ENCODE results near the gene PRPF31. TPM values are rescaled to one million over a fixed set of nuclear protein-coding genes. Genes with fewer than 3 reads are reported as not detected.

PRPF31 gene
- total and polyA plus RNA-seq, 4 donors, result 34.1 to 54.1 (median 51.7) TPM

DNA sequence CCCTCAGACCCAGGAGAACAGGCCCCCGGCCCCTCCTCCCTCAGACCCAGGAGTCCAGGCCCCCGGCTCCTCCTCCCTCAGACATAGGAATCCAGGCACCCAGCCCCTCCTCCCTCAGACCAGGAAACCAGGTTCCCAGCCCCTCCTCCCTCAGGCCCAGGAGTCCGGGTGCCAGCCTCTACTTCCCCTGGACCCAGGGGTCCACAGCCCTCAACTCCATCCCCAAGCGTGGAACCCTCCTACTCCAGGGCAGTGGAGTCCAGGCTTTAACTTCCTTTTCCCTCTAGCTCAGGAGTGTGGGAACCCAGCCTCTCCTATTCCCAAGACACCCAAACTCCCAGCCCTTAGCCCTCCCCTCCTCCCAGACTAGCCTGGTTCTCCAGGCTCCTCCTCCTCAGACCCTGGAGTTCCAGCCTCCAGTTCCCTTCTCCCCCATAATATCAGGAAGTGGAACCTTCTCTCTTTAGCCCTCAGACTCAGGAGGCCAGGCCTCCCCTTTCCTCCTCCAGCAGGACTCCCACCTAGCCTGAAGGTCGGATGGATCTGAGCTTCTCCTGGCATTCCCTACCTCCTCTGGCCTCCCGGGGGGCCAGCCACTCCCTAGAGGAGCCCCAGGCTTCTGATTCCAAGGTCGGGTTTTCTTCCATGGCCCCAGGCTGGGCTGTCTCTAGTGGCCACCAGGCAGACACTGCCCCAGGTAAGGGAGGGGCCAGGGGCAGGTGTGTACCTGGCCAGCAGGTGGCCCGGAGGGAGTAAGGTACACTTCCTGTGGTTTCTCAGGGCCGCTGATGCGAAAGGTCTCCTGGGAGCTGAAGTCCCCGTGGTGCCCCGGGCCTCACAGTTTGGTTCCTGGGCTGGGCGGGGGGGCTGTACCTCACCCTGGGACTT lies 57.2 kb downstream of the PRPF31 start, which contains the start of gene TMC4:
TSS of gene TMC4 (minus strand) at position 690 of the 888 bp plus-strand sequence. CDS start at position 647, 43 bp downstream.
- H3K9ac ChIP-seq (ENCODE audit: insufficient read depth in 1 of 2, low read length in 2 of 2), result peak within 1 kb of the TSS in 1 of 2 donors; percentile 9
- H3K4me1 ChIP-seq (ENCODE audit: control insufficient read depth in 5 of 5, insufficient read depth in 5 of 5, low read length in 5 of 5), result no peaks in the 10 kb centered on the region
- H3K4me3 ChIP-seq, result peak within 1 kb of the TSS; percentile 50
- 16 to 20% methylated on average over 13 of the region's 13 CpGs for WGBS, 2 donors
- no peaks in the 10 kb centered on the region for H3K27me3 ChIP-seq (ENCODE audit: control insufficient read depth in 3 of 3, insufficient read depth in 3 of 3, low read length in 2 of 3)
- TF ChIP-seq, protein P1, sequence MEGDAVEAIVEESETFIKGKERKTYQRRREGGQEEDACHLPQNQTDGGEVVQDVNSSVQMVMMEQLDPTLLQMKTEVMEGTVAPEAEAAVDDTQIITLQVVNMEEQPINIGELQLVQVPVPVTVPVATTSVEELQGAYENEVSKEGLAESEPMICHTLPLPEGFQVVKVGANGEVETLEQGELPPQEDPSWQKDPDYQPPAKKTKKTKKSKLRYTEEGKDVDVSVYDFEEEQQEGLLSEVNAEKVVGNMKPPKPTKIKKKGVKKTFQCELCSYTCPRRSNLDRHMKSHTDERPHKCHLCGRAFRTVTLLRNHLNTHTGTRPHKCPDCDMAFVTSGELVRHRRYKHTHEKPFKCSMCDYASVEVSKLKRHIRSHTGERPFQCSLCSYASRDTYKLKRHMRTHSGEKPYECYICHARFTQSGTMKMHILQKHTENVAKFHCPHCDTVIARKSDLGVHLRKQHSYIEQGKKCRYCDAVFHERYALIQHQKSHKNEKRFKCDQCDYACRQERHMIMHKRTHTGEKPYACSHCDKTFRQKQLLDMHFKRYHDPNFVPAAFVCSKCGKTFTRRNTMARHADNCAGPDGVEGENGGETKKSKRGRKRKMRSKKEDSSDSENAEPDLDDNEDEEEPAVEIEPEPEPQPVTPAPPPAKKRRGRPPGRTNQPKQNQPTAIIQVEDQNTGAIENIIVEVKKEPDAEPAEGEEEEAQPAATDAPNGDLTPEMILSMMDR (IDR thresholded peaks at IDR 0.05; ENCODE audit: control extremely low read depth, extremely low read depth), result no peak
- H3K27ac ChIP-seq (ENCODE audit: low read depth in 1 of 2, low read length in 1 of 2), result peak within 1 kb of the TSS; percentile 24 to 83
- ATAC-seq (ENCODE audit: insufficient read depth, low FRiP score) (peak; percentile 87), DNase-seq (peak; percentile 41 to 66 (median 64))
- no peaks in the 10 kb centered on the region for H3K9me3 ChIP-seq (ENCODE audit: control insufficient read depth in 4 of 4, insufficient read depth in 3 of 4, low read length in 3 of 4)
- peaks cover 0 to 4% (median 0%) of the 10 kb centered on the region in 4 donors for H3K36me3 ChIP-seq (ENCODE audit: control insufficient read depth in 4 of 4, insufficient read depth in 4 of 4, low read length in 4 of 4)

DNA sequence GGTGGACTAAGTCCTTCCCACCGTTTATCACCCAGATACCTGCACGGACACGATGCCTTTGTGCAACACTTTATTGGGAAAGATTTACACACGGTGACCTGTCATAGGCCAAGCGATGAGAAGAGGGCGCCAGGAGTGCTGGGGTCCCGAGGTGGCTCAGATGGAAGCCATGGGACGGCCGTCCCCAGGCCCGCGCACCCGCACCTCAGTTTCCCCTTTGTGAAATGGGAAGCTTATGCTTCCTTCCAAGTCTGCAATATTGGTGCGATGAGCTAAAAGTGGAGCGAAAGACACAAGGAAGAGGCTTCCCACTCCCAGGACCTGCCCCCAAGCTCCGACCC lies 57.8 kb downstream of the PRPF31 start:
- 37 to 43% methylated on average over 15 of the region's 15 CpGs for WGBS, 2 donors
- Histone ChIP-seq H3K27ac (ENCODE audit: low read depth in 1 of 2, low read length in 1 of 2) (no peak overlapping the region), H3K9me3 (ENCODE audit: control insufficient read depth in 4 of 4, insufficient read depth in 3 of 4, low read length in 3 of 4) (no peaks in the 10 kb centered on the region), H3K36me3 (ENCODE audit: control insufficient read depth in 4 of 4, insufficient read depth in 4 of 4, low read length in 4 of 4) (peaks cover 0 to 9% (median 0%) of the 10 kb centered on the region in 4 donors), H3K4me3 (no peak overlapping the region), H3K27me3 (ENCODE audit: control insufficient read depth in 3 of 3, insufficient read depth in 3 of 3, low read length in 2 of 3) (no peaks in the 10 kb centered on the region), H3K9ac (ENCODE audit: insufficient read depth in 1 of 2, low read length in 2 of 2) (no peak overlapping the region), H3K4me1 (ENCODE audit: control insufficient read depth in 5 of 5, insufficient read depth in 5 of 5, low read length in 5 of 5) (no peaks in the 10 kb centered on the region)
- TF ChIP-seq, protein P1 (IDR thresholded peaks at IDR 0.05; ENCODE audit: control extremely low read depth, extremely low read depth), result no peak
- ATAC-seq (ENCODE audit: insufficient read depth, low FRiP score), result no peak
- no peak for DNase-seq

DNA sequence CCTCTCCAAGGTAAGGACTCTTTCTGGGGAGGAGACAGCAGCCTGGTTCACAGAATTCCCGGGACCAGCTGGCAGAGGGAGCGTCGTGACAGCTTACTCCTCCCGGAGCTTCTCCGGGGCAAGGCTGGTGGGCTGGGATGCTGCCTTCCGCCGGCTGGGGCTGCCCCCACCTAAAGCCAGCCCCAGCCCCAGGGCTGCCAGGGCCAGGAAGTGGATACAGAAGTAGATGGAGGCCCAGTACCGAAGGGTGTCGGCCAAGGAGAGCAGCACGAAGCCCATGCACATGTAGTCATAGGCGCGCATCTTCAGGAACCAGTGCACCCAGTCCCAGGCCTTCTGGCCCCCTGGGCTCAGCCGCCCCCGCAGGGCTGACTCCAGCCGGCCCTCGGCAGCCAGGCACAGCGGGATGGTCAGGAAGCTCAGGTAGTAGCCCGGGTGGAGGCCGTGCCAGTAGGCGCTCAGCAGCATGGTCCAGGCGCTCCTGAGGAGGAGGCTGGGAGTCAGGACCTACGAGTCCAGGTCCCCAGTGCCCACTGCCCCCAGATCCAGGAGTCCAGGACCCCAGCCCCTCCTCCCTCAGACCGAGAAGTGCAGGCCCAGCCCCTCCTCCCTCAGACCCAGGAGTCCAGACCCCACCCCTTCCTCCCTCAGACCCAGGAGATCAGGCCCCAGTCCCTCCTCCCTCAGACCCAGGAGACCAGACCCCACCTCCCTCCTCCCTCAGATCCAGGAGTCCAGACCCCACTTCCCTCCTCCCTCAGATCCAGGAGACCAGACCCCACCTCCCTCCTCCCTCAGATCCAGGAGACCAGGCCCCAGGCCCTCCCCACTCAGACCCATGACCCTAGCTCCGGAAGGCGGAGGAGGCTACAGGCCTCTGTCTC lies 58.6 kb downstream of the PRPF31 start:
- DNase-seq (no peak), ATAC-seq (ENCODE audit: insufficient read depth, low FRiP score) (no peak)
- peak overlapping the region in 1 of 2 donors; percentile 1 for H3K27ac ChIP-seq (ENCODE audit: low read depth in 1 of 2, low read length in 1 of 2)
- H3K36me3 ChIP-seq (ENCODE audit: control insufficient read depth in 4 of 4, insufficient read depth in 4 of 4, low read length in 4 of 4), result peaks cover 0 to 10% (median 1%) of the 10 kb centered on the region in 4 donors
- TF ChIP-seq, protein P1 (IDR thresholded peaks at IDR 0.05; ENCODE audit: control extremely low read depth, extremely low read depth), result no peak
- H3K4me3 ChIP-seq, result no peak overlapping the region
- no peaks in the 10 kb centered on the region for H3K4me1 ChIP-seq (ENCODE audit: control insufficient read depth in 5 of 5, insufficient read depth in 5 of 5, low read length in 5 of 5)
- 79 to 83% methylated on average over 25 of the region's 25 CpGs for WGBS, 2 donors
- H3K27me3 ChIP-seq (ENCODE audit: control insufficient read depth in 3 of 3, insufficient read depth in 3 of 3, low read length in 2 of 3), result no peaks in the 10 kb centered on the region
- no peaks in the 10 kb centered on the region for H3K9me3 ChIP-seq (ENCODE audit: control insufficient read depth in 4 of 4, insufficient read depth in 3 of 4, low read length in 3 of 4)
- H3K9ac ChIP-seq (ENCODE audit: insufficient read depth in 1 of 2, low read length in 2 of 2), result no peak overlapping the region
